Fibroblast of peridontal ligament (primary cell): ENCODE results near the gene COQ5.
"Not testable (repeated sequence)": the region's sequence is repeated elsewhere in the genome, so short reads cannot be mapped to it uniquely, and the experiment has no call there.

Source experiments
- DNase-seq: peaks from one replicate; pipeline ENCODE4 v3.0.0-alpha.2; 2010; ENCODE audit errors: extremely low read depth

Gene COQ5

GRCh38 chr12:120528861-120529525 is at the start of gene COQ5:
COQ5 (minus strand) TSS chr12:120529158; CDS start chr12:120529141, 17 bp downstream.
- peak; percentile 84 for DNase-seq

- no peak for DNase-seq
Observed at GRCh38 chr12:120574106-120574505, 45.1 kb upstream of the COQ5 start.

GRCh38 chr12:120573560-120573959 is 44.6 kb upstream of the COQ5 start:
- no peak for DNase-seq

- peak; percentile 25 for DNase-seq
Observed at GRCh38 chr12:120571299-120571698, 42.3 kb upstream of the COQ5 start.

GRCh38 chr12:120563495-120563894 is 34.5 kb upstream of the COQ5 start:
- no peak for DNase-seq

- DNase-seq, result no peak
Observed at GRCh38 chr12:120562906-120563305, 33.9 kb upstream of the COQ5 start.

GRCh38 chr12:120557589-120557988 is 28.6 kb upstream of the COQ5 start:
- no peak for DNase-seq

- DNase-seq, result no peak
Observed at GRCh38 chr12:120554678-120555077, 25.7 kb upstream of the COQ5 start.

- DNase-seq, result no peak
Observed at GRCh38 chr12:120546050-120546386, 17.1 kb upstream of the COQ5 start.

GRCh38 chr12:120544691-120545090 is 15.7 kb upstream of the COQ5 start:
- no peak for DNase-seq

GRCh38 chr12:120542166-120542565 is 13.2 kb upstream of the COQ5 start:
- DNase-seq, result no peak

- peak; percentile 49 for DNase-seq
Observed at GRCh38 chr12:120540445-120540844, 11.5 kb upstream of the COQ5 start.

GRCh38 chr12:120539303-120539702 is 10.3 kb upstream of the COQ5 start:
- DNase-seq, result peak; percentile 36

- DNase-seq, result peak; percentile 40
Observed at GRCh38 chr12:120538281-120539156, 9.6 kb upstream of the COQ5 start.

GRCh38 chr12:120537856-120538220 is 8.9 kb upstream of the COQ5 start:
- DNase-seq, result no peak

GRCh38 chr12:120536064-120536791 is 7.3 kb upstream of the COQ5 start:
- DNase-seq, result no peak

- peak; percentile 85 for DNase-seq
Observed at GRCh38 chr12:120534703-120535655, 6.0 kb upstream of the COQ5 start.

GRCh38 chr12:120534203-120534702 is 5.3 kb upstream of the COQ5 start, which contains the start of gene RNF10:
RNF10 (plus strand) TSS chr12:120534356; CDS start chr12:120534812, 456 bp downstream.
- peak; percentile 93 for DNase-seq

GRCh38 chr12:120532701-120533238 is 3.8 kb upstream of the COQ5 start:
- no peak for DNase-seq

- DNase-seq, result not testable (repeated sequence)
Observed at GRCh38 chr12:120530418-120530761, 1.4 kb upstream of the COQ5 start.
